ENCODE results near the gene NELFA.

NELFA gene

DNA sequence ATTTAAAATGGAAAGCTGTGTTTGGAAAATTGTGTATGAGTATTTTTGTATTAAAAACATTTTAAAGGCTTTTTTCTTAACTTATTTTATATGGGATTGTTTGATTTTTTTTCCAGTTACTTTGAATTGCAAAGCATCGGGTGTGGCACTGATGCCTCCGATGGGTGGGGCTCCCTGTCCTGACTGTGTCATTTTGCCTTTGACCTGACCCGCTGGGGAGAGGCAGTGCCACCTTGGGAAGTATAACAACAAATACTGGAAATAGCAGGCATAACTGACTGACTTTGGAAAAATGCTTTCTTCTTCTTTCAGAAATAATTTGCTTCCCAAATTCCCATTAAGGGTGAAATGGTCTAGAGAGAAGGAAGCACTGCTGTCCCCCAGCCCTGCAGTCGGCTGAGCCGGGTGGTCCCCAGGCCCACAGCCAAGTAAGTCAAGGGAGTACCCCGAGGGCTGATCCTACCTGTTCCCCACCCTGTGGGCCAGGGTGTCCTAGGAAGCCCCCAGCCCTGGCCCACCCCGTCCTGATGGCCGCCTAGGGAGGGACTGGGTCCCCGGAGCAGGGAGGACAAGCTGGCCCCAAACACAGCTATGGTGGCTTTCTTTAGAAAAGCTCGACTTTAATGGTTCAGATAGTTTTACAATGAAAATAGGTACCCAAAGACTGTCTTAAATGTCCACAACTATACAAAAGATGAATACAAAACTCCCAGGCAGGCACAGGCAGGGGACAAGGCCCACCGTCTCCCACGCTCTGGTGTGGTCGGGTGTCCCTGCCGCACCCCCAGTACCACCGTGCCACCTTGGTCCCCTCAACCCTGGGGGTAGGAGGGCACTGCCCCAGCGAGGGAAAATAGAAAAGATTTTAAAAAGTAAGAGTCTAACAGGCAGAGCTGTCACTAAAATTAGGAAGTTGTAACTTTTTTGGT, 26.4 kb downstream of the NELFA start:
- no peak for DNase-seq (ENCODE audit: low spot score)

DNA sequence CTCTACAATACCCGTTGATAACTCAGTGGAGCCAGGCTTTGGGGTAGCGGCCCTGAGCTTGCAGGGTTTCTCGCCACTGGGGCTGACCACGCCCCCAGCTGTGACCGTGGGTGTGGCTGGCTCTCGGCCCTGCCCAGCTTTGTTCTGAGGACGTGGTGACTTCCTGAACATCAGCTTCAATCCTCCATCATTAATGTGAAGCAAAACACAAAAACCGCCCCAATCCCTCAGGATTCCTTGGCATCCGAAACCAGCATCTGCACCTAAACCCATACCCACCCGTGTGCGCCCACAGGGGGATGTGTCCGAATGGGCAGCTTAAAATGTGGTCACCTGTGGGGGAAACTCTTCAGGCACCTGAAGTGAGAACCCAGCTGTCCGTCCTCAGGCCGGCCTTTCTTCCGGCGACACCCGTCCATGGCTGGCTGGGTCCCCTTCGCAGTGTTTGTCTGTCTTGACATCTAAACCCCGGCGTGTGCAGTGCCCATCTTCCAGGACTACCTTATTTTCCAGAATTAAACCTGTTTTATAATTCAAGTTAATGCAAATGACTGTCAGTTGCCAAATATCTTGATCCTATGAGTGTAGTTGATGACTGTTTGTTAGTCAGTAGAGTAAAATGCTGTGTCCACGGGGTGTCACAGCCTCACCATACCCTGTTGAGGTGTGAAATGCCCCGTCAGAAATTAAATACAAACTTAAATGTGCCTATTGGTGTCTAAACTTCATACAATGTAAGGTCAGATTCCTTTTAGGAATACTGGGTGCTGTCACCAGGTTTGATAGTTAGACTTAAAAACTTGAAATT, 27.3 kb downstream of the NELFA start:
- DNase-seq (ENCODE audit: low spot score), result no peak

GRCh38 chr4:1980561-1981041, 28.2 kb downstream of the NELFA start:
- DNase-seq (ENCODE audit: low spot score), result no peak

GRCh38 chr4:1979477-1980196, 29.1 kb downstream of the NELFA start:
- DNase-seq (ENCODE audit: low spot score), result no peak

DNA sequence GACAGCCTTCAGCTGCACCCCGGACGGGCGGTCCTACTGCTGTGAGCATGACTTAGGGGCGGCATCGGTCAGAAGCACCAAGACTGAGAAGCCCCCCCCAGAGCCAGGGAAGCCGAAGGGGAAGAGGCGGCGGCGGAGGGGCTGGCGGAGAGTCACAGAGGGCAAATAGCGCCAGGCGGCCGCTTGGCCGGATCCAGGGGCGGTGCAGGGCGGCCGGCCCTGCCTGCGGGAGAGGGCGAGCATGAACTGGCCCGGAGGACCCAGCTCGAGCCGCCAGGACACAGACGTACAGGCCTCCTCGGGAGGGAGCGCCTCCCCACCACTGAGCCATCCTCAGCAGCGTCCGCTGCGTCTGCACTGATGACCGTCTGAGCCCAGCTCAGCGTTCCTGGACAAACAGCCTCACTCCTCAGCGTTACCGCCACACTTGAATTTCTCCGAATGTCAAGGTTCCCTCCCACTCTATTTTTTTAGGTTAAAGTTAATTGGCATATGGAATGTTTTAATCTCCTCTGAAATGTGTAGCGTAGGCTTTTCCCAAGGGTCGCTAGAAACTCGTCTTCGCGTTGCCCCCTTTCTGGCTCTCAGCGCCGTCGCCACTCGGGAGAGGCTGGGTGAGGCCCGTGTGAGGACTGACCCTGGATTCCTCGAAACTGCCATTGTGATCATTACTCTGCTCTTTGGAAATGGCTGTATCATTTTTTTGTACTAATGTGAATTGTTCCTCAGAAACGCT, 29.9 kb downstream of the NELFA start:
- no peak for DNase-seq (ENCODE audit: low spot score)

GRCh38 chr4:1978226-1978625, 30.5 kb downstream of the NELFA start:
- DNase-seq (ENCODE audit: low spot score), result no peak

DNA sequence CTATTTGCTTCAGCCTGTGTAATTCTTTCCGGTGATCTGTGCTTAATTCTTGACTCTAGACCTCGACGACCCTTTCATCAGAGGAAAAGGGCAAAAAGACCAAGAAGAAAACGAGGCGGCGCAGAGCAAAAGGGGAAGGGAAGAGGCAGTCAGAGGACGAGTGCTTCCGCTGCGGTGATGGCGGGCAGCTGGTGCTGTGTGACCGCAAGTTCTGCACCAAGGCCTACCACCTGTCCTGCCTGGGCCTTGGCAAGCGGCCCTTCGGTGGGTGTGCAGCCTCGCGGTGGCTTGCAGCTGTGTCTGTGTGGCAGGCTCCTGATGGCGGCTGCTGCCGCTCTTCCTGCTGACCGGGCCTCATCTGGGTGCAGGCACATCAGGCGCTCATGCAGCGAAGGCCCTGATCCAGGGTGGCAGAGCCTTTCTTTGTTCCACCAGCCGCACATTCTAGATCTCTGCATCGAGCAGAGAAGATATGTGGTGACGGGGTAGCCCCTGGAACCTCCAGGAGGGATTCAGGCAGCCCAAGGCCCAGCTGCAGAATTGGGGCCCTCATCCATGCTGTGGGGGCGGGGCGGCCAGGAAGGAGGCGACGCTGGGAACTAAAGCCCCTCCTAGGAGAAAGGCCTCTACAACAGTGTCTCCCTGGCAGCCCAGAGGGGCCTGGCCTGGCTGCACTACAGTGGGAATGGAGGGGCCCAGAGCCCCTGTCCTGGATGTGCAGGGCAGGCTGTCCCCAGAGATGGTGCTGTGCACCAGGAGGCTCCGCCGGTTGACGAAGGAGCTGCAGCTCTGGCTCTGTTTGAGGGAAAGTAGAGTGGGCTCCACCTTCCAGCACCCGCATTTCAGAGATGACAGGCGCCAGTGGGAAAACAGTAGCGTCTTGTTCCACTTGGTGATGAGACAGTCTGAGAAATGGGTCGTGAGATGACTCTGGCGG, 32.1 kb downstream of the NELFA start:
- DNase-seq (ENCODE audit: low spot score), result no peak

GRCh38 chr4:1975880-1976279, 32.9 kb downstream of the NELFA start:
- no peak for DNase-seq (ENCODE audit: low spot score)

DNA sequence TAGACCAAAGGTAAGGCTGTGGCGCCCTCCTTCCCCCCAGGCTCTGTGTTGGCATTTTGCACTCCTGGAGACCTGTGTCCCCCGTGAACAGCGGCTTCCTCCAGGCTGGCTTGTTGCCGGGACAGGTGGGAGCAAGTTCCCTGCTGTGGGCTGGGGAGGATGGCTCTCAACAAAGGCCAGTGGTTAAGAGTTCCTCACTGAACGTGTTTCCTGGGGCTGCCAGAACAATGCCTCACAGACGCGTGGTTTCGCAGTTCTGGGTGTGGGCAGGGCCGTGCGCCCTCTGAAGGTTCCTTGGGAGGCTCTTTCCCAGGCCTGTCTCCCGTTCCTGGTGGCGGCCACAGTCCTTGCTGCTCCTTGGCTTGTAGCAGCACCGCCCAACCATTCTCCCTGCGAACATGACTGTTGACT, 33.4 kb downstream of the NELFA start:
- DNase-seq (ENCODE audit: low spot score), result no peak

DNA sequence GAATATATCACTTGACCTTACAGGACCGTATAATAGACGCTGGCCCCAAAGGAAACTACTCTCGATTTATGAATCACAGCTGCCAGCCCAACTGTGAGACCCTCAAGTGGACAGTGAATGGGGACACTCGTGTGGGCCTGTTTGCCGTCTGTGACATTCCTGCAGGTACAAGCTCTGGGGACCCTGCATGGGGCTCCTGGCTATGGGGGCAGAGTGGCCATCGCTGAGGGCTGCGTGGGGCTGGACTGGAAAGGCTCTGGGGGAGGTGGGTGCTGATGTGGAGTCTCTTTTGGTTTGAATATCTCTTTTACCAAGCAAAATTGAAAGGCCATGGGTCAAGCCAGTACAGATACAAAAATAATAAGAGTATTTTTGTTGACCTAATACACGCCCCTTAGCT, 33.9 kb downstream of the NELFA start:
- no peak for DNase-seq (ENCODE audit: low spot score)

DNA sequence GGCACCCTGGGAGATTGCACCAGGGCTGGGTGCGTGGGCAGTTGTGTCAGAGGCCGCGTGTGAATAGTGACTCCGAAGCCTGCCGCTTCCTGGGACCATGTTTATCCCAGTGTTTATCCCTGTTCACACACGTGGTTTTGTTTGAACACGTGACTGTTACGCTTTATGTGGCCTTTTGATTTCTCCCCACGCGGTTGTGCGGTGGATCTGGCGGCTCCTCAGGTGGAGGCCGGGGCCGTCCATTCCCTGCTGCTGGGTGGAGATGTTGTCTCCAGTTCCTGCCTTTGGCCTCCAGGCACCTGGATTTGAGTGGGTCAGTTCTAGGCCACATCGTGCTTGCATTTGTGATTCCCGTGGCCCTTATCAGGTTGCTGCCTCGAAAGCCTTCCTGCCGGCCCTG, 35.1 kb downstream of the NELFA start:
- no peak for DNase-seq (ENCODE audit: low spot score)

DNA sequence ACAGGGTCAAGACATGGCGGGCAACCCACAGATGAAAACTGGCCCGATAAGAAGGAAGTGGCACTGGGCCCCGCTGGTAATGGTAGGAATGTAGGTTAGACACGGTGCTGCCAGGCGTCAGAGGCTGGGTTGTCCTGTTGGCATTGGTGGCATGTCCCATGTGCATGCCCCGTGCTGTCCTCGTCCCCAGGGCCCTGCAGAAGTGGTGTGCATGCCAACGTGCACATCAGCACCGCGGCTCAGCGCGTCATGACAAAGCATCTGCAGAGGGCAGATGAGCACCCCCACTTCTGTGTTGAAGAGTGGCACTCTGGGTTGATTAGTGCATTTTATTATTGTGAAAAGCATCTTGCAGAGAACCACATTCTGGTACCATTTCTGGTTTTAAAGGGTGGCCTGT, 35.6 kb downstream of the NELFA start:
- DNase-seq (ENCODE audit: low spot score), result no peak

DNA sequence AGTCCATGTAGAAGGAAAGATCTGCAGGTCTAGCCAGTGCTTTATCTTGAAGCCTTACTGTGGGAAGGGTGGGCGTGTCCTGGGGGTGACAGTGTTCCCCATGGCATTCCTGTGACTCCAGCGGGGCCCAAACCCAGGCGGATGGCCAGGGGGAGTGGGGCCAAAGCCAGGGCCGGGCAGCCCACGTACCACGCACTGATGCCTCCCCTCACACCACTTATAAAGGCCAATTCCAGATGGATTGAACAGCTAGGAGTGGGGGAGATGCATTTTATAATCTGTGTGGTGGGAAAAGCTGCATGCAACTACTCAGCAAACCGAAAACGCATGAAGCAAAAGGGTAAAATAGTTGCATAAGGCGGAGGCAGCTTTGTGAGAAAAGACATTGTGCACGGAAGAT, 36.4 kb downstream of the NELFA start:
- no peak for DNase-seq (ENCODE audit: low spot score)

DNA sequence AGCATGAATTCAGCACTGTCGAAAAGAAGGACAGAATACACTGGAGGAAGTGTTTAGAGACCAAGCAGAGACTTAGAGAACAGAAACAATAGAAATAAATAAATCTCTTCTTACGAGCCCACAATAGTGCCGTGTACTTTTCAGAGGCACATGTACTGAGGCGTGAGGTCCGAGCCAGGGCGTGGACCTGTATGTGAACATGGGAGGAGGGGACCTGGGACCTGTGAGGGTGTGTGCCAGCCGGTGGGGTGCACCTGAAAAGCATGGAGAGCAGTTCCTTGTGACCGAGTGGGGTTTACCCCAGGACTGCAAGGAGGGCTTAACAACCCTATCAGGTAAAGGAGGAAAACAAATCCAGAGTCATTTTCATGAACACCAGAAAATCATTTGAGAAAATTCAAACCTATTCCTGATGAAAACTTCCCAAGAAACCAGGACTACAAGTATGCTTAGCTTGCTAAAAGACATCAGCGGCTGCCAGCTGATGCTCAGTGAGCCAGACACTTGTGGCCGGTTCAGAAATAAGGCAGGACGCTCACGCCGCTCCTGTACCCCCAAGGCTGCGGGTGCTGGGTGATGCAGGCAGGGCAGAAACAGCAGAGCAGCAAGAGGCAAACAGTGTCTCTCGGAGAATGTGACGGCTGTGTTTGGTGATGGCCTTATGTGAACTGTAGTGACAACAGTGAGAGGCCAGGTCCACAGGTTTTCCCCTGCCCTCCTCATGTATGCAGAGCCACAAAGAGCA, 37.1 kb downstream of the NELFA start:
- DNase-seq (ENCODE audit: low spot score), result no peak

- DNase-seq (ENCODE audit: low spot score), result no peak
Observed at GRCh38 chr4:1970926-1971325, 37.8 kb downstream of the NELFA start.

DNA sequence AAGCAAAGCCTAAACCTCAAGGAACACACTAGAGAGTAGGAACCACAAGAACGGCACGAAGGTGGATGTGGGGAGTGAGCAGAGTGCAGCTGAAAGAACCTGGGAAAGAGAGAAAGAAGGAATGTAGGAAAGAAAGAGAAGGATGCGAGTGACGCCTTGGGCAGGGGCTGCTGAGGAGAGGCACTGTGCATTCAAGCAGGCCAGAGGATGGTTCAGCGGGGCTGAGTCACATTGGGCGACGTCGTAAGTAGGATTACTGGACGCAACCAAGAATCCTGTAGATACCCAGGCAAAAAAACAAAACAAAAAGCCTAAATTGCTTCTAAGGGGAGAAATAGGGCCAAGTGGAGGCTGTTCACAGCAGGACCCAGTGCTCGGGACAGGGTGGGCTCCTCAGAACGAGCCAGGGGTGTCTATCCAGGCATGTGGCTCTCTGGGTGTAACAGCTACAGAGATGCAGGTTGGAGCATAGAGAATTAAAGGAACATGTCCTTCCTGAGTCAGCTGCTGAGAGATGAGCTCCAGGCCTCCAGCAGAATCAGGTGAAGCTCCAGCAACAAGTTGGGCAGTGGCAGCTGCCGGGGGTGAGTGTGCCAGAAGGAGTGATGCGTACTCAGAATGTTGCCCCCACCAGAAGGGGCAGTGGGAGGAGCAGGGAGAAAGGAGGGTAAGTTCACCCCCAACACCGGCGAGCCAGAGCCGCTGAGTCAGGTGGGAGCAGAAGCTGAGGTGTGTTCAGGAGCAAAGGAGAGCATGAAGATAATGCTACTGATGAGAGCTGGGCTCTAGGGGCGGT, 38.6 kb downstream of the NELFA start:
- DNase-seq (ENCODE audit: low spot score), result no peak

GRCh38 chr4:1968686-1969295, 40.0 kb downstream of the NELFA start:
- DNase-seq (ENCODE audit: low spot score), result no peak

- DNase-seq (ENCODE audit: low spot score), result no peak
Observed at GRCh38 chr4:1967512-1968149, 41.1 kb downstream of the NELFA start.

Data from HuH-7 (cell line).